Lower leg skin (tissue), 4 donors: ENCODE results near the gene CYSLTR2. TPM values are rescaled to one million over a fixed set of nuclear protein-coding genes. Genes with fewer than 3 reads are reported as not detected.

Experiments
- DNase-seq, 2 donors: peaks; one replicate each; pipeline ENCODE4 v3.0.0-alpha.2; 2019; ENCODE audit warnings: low spot score in 2 of 2
- H3K4me3 ChIP-seq: fragments of 200-600 bp; sonication (generic); 2 replicates; pipeline ENCODE4 v1.5.1; 2017; ENCODE audit warnings: mild to moderate bottlenecking, low read depth; ENCODE audit not compliant: poor library complexity, severe bottlenecking
- CTCF ChIP-seq, 3 donors: fragments of 450-650 bp; IDR thresholded peaks; one replicate each; pipeline ENCODE4 v1.5.1; 2016; ENCODE audit warnings: antibody characterized with exemption in 3 of 3, mild to moderate bottlenecking in 3 of 3, moderate library complexity in 2 of 3
- POLR2A ChIP-seq, 2 donors: fragments of 450-650 bp; IDR thresholded peaks; one replicate each; pipeline ENCODE4 v1.6.1; 2016 to 2017; ENCODE audit warnings: antibody characterized with exemption in 2 of 2, mild to moderate bottlenecking in 1 of 2, moderate library complexity in 1 of 2
- WGBS, 2 donors: methylation state at CpG; one replicate each; pipeline ENCODE4 v1.1.5; 2018; 5-methylcytosine and 5-hydroxymethylcytosine counted together
- intact Hi-C: fragments of 100-400 bp; cut with DNase I; formaldehyde crosslinking; loops from one replicate; pipeline ENCODE4 v1.15.0; 2023; ENCODE audit warnings: low total_unique reads
- total RNA-seq, 4 donors: library from RNA; depleted of rRNA; stranded (reverse); fragments of >200 nt; gene quantifications; one replicate each; pipeline ENCODE4 v1.1.0, GENCODE V29; 2016

The CYSLTR2 gene
- total RNA-seq, 4 donors from 2014 or later = 0.30 to 2.2 (median 1.4) TPM

DNA sequence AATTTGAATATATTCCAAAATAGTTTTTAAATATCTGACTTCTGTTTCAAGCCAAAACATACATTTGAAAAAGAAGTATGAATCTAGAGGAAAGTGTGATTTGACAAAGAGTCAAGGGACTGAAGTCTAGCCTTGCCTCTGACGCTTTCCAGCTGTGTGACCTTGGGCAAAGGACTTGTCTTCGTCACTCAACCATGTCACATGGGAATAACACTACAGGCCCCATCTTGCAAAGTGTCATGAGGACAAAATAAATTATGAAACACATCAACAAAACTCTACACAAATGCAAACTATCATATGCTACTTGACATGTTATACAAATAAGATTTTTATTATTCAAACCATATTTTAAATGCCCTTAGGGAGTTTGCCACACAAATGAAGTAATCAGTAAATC lies 73.0 kb downstream of the CYSLTR2 start:
- 26 to 36% methylated on average over 2 of the region's 2 CpGs for WGBS, 2 donors

GRCh38 chr13:48727241-48728011 lies 73.7 kb downstream of the CYSLTR2 start:
- 42 to 46% methylated on average over 4 of the region's 4 CpGs for WGBS, 2 donors
- intact Hi-C loops = no loop called here
- DNase-seq = no peak

More for the DNA sequence above, 73.0 kb downstream of the CYSLTR2 start:
- TF ChIP-seq CTCF (IDR thresholded peaks at IDR 0.05) (no peak), POLR2A (IDR thresholded peaks at IDR 0.05) (no peak)
- intact Hi-C loops = no loop called here
- no peak for DNase-seq
- no peak overlapping the region for H3K4me3 ChIP-seq

DNA sequence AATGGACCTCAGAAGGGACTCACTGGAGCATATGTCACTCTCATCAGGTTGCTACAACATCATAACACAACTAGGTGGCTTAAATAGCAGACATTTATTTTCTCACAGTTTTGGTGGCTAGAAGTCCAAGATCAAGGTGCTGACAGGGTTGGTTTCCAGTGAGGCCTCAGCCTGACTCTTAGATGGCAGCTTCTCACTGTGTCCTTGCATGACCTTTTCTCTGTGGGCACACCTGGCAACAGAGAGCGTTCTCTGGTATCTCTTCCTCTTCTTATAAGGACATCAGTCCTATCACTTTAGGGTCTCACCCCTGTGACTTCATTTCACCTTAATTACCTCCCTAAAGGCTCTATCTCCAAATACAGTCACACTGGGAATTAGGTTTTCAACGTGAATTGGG lies 74.5 kb downstream of the CYSLTR2 start:
- no peak for DNase-seq
- TF ChIP-seq POLR2A (IDR thresholded peaks at IDR 0.05) = no peak
- no peak for TF ChIP-seq CTCF (IDR thresholded peaks at IDR 0.05)
- WGBS, 2 donors = 83 to 90% methylated on average over 2 of the region's 2 CpGs
- no peak overlapping the region for H3K4me3 ChIP-seq
- intact Hi-C loops = no loop called here

More at GRCh38 chr13:48727241-48728011, 73.7 kb downstream of the CYSLTR2 start:
- no peak overlapping the region for H3K4me3 ChIP-seq
- TF ChIP-seq CTCF (IDR thresholded peaks at IDR 0.05) (no peak), POLR2A (IDR thresholded peaks at IDR 0.05) (no peak)

- intact Hi-C loops = no loop called here
- no peak overlapping the region for H3K4me3 ChIP-seq
- no peak for TF ChIP-seq POLR2A (IDR thresholded peaks at IDR 0.05)
- TF ChIP-seq CTCF (IDR thresholded peaks at IDR 0.05) = no peak
- WGBS, 2 donors = 68 to 73% methylated on average over 4 of the region's 4 CpGs
- DNase-seq = no peak
Measured at GRCh38 chr13:48728876-48729275, 75.1 kb downstream of the CYSLTR2 start.

- WGBS, 2 donors = 77 to 84% methylated on average over 4 of the region's 4 CpGs
- no peak overlapping the region for H3K4me3 ChIP-seq
- intact Hi-C loops = loop anchor here (10.0 kb wide), 1 partner anchor 135 kb away; no protein-coding TSS in a partner anchor
- no peak for DNase-seq
- TF ChIP-seq CTCF (IDR thresholded peaks at IDR 0.05) (no peak), POLR2A (IDR thresholded peaks at IDR 0.05) (no peak)
Measured at GRCh38 chr13:48729856-48730255, 76.1 kb downstream of the CYSLTR2 start.
